ENCODE results near the gene PPM1J. TPM values are rescaled to one million over a fixed set of nuclear protein-coding genes. Genes with fewer than 3 reads are reported as not detected.

The PPM1J gene
- total and polyA plus RNA-seq, 2 of the 8 experiments (the other 6 are each of a cell fraction or from before 2014, with no cell fraction given) = 19.4 to 31.6 TPM

DNA sequence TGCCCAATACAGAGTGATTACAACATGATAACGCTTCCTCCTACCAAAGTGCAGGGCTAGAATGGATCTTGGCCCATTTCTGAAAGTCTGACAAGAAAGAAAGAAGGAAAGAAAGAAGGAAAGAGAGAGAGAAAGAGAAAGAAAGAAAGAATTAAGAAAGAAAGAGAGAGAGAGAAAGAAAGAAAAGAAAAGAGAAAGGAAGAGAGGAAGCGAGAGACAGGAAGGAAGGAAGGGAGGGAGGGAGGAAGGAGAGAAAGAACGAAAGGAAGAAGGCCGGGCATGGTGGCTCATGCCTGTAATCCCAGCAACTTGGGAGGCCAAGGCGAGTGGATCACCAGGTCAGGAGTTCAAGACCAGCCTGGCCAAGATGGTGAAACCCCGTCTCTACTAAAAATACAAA lies 44.1 kb upstream of the PPM1J start (continued):
- TF ChIP-seq RAD21 (IDR thresholded peaks at IDR 0.05 in 1 of 2, conservative IDR thresholded peaks at IDR 0.05 in 1 of 2; ENCODE audit: low read depth in 2 of 2, low read length in 2 of 2) (no peak), POU5F1 (IDR thresholded peaks at IDR 0.05; ENCODE audit: low read depth, low read length) (no peak), GTF2F1 (IDR thresholded peaks at IDR 0.05; ENCODE audit: borderline replicate concordance, low read depth, low read length) (no peak)

Measured in H1 (cell line).